PC-9 (cell line): ENCODE data around the gene ARHGAP10.

ENCODE experiments used
- EZH2 ChIP-seq: fragments of 200-600 bp; sonication (generic); IDR thresholded peaks from 2 replicates; pipeline ENCODE4 v1.8.0; 2017; ENCODE audit warnings: antibody characterized with exemption, low read depth
- TF ChIP-seq, protein P1 (sequence below): fragments of 200-600 bp; sonication (generic); conservative IDR thresholded peaks from 2 replicates; pipeline ENCODE4 v1.6.1; 2017; ENCODE audit warnings: mixed run types, antibody characterized with exemption, mild to moderate bottlenecking, moderate library complexity

DNA sequence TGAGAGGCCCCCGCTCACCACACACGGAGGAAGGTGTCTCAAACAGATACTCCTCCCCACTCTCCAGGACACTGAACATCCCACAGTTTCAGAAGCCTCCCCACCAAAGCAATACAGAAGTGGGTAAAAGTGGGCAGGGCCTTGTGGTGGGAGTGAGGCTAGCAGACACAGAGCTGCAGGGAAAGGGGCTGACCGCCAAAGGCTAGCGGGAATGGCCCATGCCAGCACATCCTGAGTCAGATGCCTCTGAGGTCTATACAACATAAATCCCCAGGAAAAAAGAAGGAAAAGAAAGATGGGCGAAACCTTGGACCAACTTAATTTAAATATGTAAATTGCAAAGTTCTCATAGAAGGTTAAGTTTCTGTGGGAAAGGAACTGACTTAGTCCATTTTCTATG lies 21.9 kb upstream of the ARHGAP10 start:
- TF ChIP-seq, protein P1, sequence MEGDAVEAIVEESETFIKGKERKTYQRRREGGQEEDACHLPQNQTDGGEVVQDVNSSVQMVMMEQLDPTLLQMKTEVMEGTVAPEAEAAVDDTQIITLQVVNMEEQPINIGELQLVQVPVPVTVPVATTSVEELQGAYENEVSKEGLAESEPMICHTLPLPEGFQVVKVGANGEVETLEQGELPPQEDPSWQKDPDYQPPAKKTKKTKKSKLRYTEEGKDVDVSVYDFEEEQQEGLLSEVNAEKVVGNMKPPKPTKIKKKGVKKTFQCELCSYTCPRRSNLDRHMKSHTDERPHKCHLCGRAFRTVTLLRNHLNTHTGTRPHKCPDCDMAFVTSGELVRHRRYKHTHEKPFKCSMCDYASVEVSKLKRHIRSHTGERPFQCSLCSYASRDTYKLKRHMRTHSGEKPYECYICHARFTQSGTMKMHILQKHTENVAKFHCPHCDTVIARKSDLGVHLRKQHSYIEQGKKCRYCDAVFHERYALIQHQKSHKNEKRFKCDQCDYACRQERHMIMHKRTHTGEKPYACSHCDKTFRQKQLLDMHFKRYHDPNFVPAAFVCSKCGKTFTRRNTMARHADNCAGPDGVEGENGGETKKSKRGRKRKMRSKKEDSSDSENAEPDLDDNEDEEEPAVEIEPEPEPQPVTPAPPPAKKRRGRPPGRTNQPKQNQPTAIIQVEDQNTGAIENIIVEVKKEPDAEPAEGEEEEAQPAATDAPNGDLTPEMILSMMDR, result no peak
- TF ChIP-seq EZH2, result no peak
